HFF-Myc (cell line): ENCODE data around the gene TRIM58.

ENCODE experiments used
- DNase-seq: peaks from one replicate; pipeline ENCODE4 v3.0.0-alpha.2; 2011; ENCODE audit warnings: low read depth; ENCODE audit errors: extremely low read depth
- H3K4me3 ChIP-seq: replicated peaks from 2 replicates; pipeline ENCODE4 v1.5.1; 2011; ENCODE audit warnings: low read depth, mild to moderate bottlenecking, control low read depth, low read length
- CTCF ChIP-seq: IDR thresholded peaks from 2 replicates; pipeline ENCODE4 v1.5.1; 2012; ENCODE audit warnings: mild to moderate bottlenecking, low read depth, low read length, control low read depth; ENCODE audit errors: missing control alignments

Gene TRIM58

GRCh38 chr1:247905910-247906503 is 49.0 kb downstream of the TRIM58 start:
- DNase-seq = no peak
- TF ChIP-seq CTCF = no peak
- H3K4me3 ChIP-seq = no peak overlapping the region

- DNase-seq = no peak
- no peak overlapping the region for H3K4me3 ChIP-seq
- TF ChIP-seq CTCF = no peak
These were observed 49.6 kb downstream of the TRIM58 start for GRCh38 chr1:247906504-247907047.

- H3K4me3 ChIP-seq = no peak overlapping the region
- no peak for DNase-seq
- no peak for TF ChIP-seq CTCF
These were observed 51.8 kb downstream of the TRIM58 start for GRCh38 chr1:247908766-247909165.

GRCh38 chr1:247913786-247914185 is 56.8 kb downstream of the TRIM58 start:
- no peak for TF ChIP-seq CTCF
- no peak overlapping the region for H3K4me3 ChIP-seq
- DNase-seq = no peak

GRCh38 chr1:247914941-247915662 is 58.1 kb downstream of the TRIM58 start:
- no peak overlapping the region for H3K4me3 ChIP-seq
- DNase-seq = no peak
- TF ChIP-seq CTCF = no peak

GRCh38 chr1:247919952-247920351 is 63.0 kb downstream of the TRIM58 start, which contains the start of gene OR2T8:
Gene OR2T8 (plus strand): TSS chr1:247920252. CDS start chr1:247921018, 766 bp downstream.
- DNase-seq = no peak
- H3K4me3 ChIP-seq = no peak within 1 kb of the TSS
- no peak for TF ChIP-seq CTCF
